CD14-positive monocyte (primary cell): ENCODE measurements around the gene C1orf74. TPM values are rescaled to one million over a fixed set of nuclear protein-coding genes. Genes with fewer than 3 reads are reported as not detected.

Experiments
- DNase-seq, 3 donors: peaks; one replicate each; pipeline ENCODE4 v3.0.0-alpha.2; 2011 to 2022
- H2AFZ ChIP-seq: 2 replicates; pipeline ENCODE4 v1.6.0; 2012; ENCODE audit warnings: mild to moderate bottlenecking, low read depth, low read length, inconsistent platforms; ENCODE audit not compliant: insufficient read depth, poor library complexity, severe bottlenecking
- H3K27ac ChIP-seq, 2 donors: 1 replicate in 1 of 2; 2 replicates in 1 of 2; pipeline ENCODE4 v1.5.1; 2012 to 2013; ENCODE audit warnings: low read length in 2 of 2, control low read depth in 1 of 2, inconsistent platforms in 1 of 2, low read depth in 1 of 2, mild to moderate bottlenecking in 1 of 2
- H3K27me3 ChIP-seq, 2 donors: one replicate each; pipeline versions ENCODE4 v1.6.0 to v1.6.1; 2011 to 2013; ENCODE audit warnings: low read length in 2 of 2; ENCODE audit not compliant: control insufficient read depth in 2 of 2, insufficient read depth in 2 of 2
- H3K36me3 ChIP-seq, 2 donors: replicated peaks in 1 of 2; 1 replicate in 1 of 2; 2 replicates in 1 of 2; pipeline versions ENCODE4 v1.5.1 to v1.6.1; 2012 to 2013; ENCODE audit warnings: low read length in 2 of 2, control low read depth in 1 of 2, inconsistent platforms in 1 of 2, mild to moderate bottlenecking in 1 of 2; ENCODE audit not compliant: insufficient read depth in 2 of 2, control insufficient read depth in 1 of 2
- H3K4me1 ChIP-seq, 2 donors: 1 replicate in 1 of 2; 2 replicates in 1 of 2; pipeline versions ENCODE4 v1.5.1 to v1.6.1; 2012 to 2013; ENCODE audit warnings: low read length in 2 of 2, control low read depth in 1 of 2, inconsistent platforms in 1 of 2, mild to moderate bottlenecking in 1 of 2, moderate library complexity in 1 of 2; ENCODE audit not compliant: insufficient read depth in 2 of 2, control insufficient read depth in 1 of 2
- H3K4me2 ChIP-seq: replicated peaks from 2 replicates; pipeline ENCODE3; 2012; ENCODE audit warnings: low read length, moderate library complexity, mild to moderate bottlenecking; ENCODE audit not compliant: poor library complexity, severe bottlenecking; ENCODE audit errors: extremely low read depth
- H3K4me3 ChIP-seq, 3 experiments: fragments of 200-600 bp in 1 of 3; sonication (generic) in 1 of 3; replicated peaks in 1 of 3; 1 replicate in 2 of 3; 2 replicates in 1 of 3; pipeline ENCODE4 v1.5.1; 2011 to 2013; ENCODE audit warnings: low read length in 3 of 3, mild to moderate bottlenecking in 3 of 3, control low read depth in 2 of 3, low read depth in 2 of 3, inconsistent platforms in 1 of 3, moderate library complexity in 1 of 3
- H3K79me2 ChIP-seq: 2 replicates; pipeline ENCODE4 v1.6.0; 2012; ENCODE audit warnings: mild to moderate bottlenecking, control low read depth, inconsistent platforms, low read length, moderate library complexity; ENCODE audit not compliant: insufficient read depth
- H3K9ac ChIP-seq: 2 replicates; pipeline ENCODE4 v1.6.0; 2017; ENCODE audit warnings: low read length, mild to moderate bottlenecking; ENCODE audit not compliant: insufficient read depth, poor library complexity, severe bottlenecking
- H3K9me3 ChIP-seq, 2 donors: replicated peaks in 1 of 2; 1 replicate in 1 of 2; 2 replicates in 1 of 2; pipeline versions ENCODE4 v1.5.1 to v1.6.1; 2012 to 2013; ENCODE audit warnings: low read length in 2 of 2, control low read depth in 1 of 2; ENCODE audit not compliant: control insufficient read depth in 1 of 2, insufficient read depth in 1 of 2
- H4K20me1 ChIP-seq: 2 replicates; pipeline ENCODE4 v1.6.0; 2012; ENCODE audit warnings: mild to moderate bottlenecking, low read length, control low read depth, moderate library complexity; ENCODE audit not compliant: insufficient read depth
- H3K27ac Mint-ChIP-seq, 7 donors: one replicate each; pipeline ENCODE4 v1.8.0; 2020; ENCODE audit warnings: mild to moderate bottlenecking in 7 of 7, mixed read lengths in 7 of 7, moderate library complexity in 6 of 7, inconsistent platforms in 2 of 7
- H3K27me3 Mint-ChIP-seq, 3 donors: one replicate each; pipeline ENCODE4 v1.8.0; 2021 to 2022; ENCODE audit warnings: low read depth in 3 of 3, mild to moderate bottlenecking in 3 of 3, mixed read lengths in 3 of 3, moderate library complexity in 3 of 3, inconsistent platforms in 1 of 3
- H3K36me3 Mint-ChIP-seq, 2 donors: one replicate each; pipeline ENCODE4 v1.8.0; 2020; ENCODE audit warnings: mixed read lengths in 2 of 2, inconsistent platforms in 1 of 2, mild to moderate bottlenecking in 1 of 2
- H3K4me1 Mint-ChIP-seq: one replicate; pipeline ENCODE4 v1.8.0; 2020; ENCODE audit warnings: mild to moderate bottlenecking, mixed read lengths
- H3K4me3 Mint-ChIP-seq, 2 donors: one replicate each; pipeline ENCODE4 v1.8.0; 2020; ENCODE audit warnings: mild to moderate bottlenecking in 2 of 2, mixed read lengths in 2 of 2, moderate library complexity in 1 of 2
- H3K9me3 Mint-ChIP-seq, 7 donors: one replicate each; pipeline ENCODE4 v1.8.0; 2020 to 2022; ENCODE audit warnings: mixed read lengths in 7 of 7, mild to moderate bottlenecking in 6 of 7, moderate library complexity in 6 of 7, inconsistent platforms in 2 of 7
- WGBS: methylation state at CpG from one replicate; pipeline ENCODE4 v1.1.5; 2013; ENCODE audit warnings: missing lambda C conversion rate; ENCODE audit not compliant: insufficient coverage; 5-methylcytosine and 5-hydroxymethylcytosine counted together
- intact Hi-C, 2 donors: fragments of 100-400 bp; cut with micrococcal nuclease; formaldehyde crosslinking; loops; one replicate each; pipeline versions ENCODE4 v1.15.0 to v1.15.1; 2023
- polyA plus RNA-seq, 3 donors: library from polyadenylated mRNA; depleted of rRNA in 1 of 3; unstranded in 2 of 3; stranded (reverse) in 1 of 3; fragments of 300-500 nt in 2 of 3; fragments of >200 nt in 1 of 3; fragmentation: Illumina TruSeq in 2 of 3; gene quantifications; 1 replicate in 2 of 3; 2 replicates in 1 of 3; pipeline ENCODE4 v1.2.3, GENCODE V29; 2012 to 2021
- TF ChIP-seq, protein P1 (sequence below): fragments of 200-600 bp; IDR thresholded peaks from one replicate; pipeline ENCODE4 v1.8.0; 2022; ENCODE audit warnings: antibody characterized with exemption, mild to moderate bottlenecking

Gene C1orf74
- polyA plus RNA-seq, 3 donors: 0.07 to 0.47 (median 0.19) TPM

- Mint-ChIP-seq H3K27me3 (peaks cover 16 to 36% (median 22%) of the 10 kb centered on the region in 3 donors), H3K36me3 (no peaks in the 10 kb centered on the region)
- no peak overlapping the region for H3K27ac ChIP-seq
These were observed 7.6 kb upstream of the C1orf74 start for GRCh38 chr1:209791920-209792319.

DNA sequence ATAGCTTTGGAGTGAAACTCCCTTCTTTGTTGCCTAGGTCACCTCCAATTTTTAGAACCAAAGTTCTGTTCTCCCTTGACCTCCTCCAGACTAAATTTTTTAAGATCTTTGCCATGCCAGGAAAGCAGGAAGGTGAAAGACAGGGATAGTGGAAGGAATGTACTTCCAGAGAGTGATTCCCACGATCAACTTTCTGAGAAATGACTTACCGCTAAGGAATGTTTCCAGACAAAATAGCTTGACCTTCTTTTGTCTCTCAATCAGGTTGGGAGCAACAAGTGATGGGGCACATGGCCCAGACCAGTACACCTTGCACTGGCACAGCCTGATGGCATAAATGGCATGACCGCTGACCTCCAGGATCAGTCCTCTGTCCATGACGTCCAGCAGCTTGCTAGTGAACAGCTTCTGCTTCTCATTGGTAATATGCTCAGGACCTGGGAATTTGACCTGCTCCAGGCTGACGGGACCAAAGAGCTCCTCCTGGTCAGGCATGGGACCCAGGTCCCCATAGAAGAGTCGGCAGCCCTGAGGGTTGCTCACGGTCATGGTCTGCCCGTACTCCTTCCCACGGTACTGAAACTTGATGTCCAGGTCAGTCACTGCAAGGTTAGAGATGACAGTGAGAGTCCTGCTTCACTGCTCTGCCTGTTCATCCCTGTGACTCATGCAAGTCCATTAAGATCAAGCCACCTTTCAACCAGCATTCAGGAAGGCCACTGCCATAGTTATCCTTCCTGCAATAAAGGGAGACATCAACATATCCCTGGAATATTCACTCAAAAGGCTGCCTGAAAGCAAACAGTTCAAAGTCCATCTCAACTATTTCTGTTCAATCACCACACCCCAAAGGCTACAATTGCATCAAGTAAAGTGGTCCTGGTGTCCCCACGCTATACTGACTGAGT is 6.2 kb upstream of the C1orf74 start:
- DNase-seq: no peak
- no peak overlapping the region for H2AFZ ChIP-seq
- peaks cover 0 to 46% of the 10 kb centered on the region in 2 donors for H3K27me3 ChIP-seq
- TF ChIP-seq, protein P1, sequence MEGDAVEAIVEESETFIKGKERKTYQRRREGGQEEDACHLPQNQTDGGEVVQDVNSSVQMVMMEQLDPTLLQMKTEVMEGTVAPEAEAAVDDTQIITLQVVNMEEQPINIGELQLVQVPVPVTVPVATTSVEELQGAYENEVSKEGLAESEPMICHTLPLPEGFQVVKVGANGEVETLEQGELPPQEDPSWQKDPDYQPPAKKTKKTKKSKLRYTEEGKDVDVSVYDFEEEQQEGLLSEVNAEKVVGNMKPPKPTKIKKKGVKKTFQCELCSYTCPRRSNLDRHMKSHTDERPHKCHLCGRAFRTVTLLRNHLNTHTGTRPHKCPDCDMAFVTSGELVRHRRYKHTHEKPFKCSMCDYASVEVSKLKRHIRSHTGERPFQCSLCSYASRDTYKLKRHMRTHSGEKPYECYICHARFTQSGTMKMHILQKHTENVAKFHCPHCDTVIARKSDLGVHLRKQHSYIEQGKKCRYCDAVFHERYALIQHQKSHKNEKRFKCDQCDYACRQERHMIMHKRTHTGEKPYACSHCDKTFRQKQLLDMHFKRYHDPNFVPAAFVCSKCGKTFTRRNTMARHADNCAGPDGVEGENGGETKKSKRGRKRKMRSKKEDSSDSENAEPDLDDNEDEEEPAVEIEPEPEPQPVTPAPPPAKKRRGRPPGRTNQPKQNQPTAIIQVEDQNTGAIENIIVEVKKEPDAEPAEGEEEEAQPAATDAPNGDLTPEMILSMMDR: no peak
- no peak overlapping the region for H3K27ac ChIP-seq
- H3K9me3 ChIP-seq: no peaks in the 10 kb centered on the region
- no peaks in the 10 kb centered on the region for H3K79me2 ChIP-seq
- peaks cover 0 to 3% (median 0%) of the 10 kb centered on the region in 7 donors for H3K9me3 Mint-ChIP-seq
- H3K4me3 ChIP-seq: no peak overlapping the region
- H3K27me3 Mint-ChIP-seq: peaks cover 19 to 38% (median 22%) of the 10 kb centered on the region in 3 donors
- no peak overlapping the region for H3K27ac Mint-ChIP-seq
- intact Hi-C loops: no loop called here
- no peaks in the 10 kb centered on the region for H3K36me3 ChIP-seq
- 97% methylated on average over 9 of the region's 10 CpGs for WGBS
- H3K4me2 ChIP-seq: no peak overlapping the region
- no peak overlapping the region for H3K9ac ChIP-seq
- H4K20me1 ChIP-seq: no peaks in the 10 kb centered on the region
- no peak overlapping the region for H3K4me3 Mint-ChIP-seq
- no peaks in the 10 kb centered on the region for H3K36me3 Mint-ChIP-seq
- H3K4me1 Mint-ChIP-seq: no peaks in the 10 kb centered on the region
- no peaks in the 10 kb centered on the region for H3K4me1 ChIP-seq

More at GRCh38 chr1:209791920-209792319, 7.6 kb upstream of the C1orf74 start:
- TF ChIP-seq, protein P1: no peak
- H3K4me2 ChIP-seq: no peak overlapping the region
- no peak overlapping the region for H3K9ac ChIP-seq
- H4K20me1 ChIP-seq: no peaks in the 10 kb centered on the region
- WGBS: 40% methylated on average over 1 of the region's 1 CpG
- H3K79me2 ChIP-seq: no peaks in the 10 kb centered on the region
- H3K4me3 ChIP-seq: no peak overlapping the region
- no peak for DNase-seq
- H3K4me1 ChIP-seq: no peaks in the 10 kb centered on the region
- peaks cover 0 to 46% of the 10 kb centered on the region in 2 donors for H3K27me3 ChIP-seq
- peaks cover 0 to 3% (median 0%) of the 10 kb centered on the region in 7 donors for H3K9me3 Mint-ChIP-seq
- H3K36me3 ChIP-seq: no peaks in the 10 kb centered on the region
- no peak overlapping the region for H3K4me3 Mint-ChIP-seq
- intact Hi-C loops: no loop called here
- no peaks in the 10 kb centered on the region for H3K9me3 ChIP-seq
- H2AFZ ChIP-seq: no peak overlapping the region
- no peaks in the 10 kb centered on the region for H3K4me1 Mint-ChIP-seq
- H3K27ac Mint-ChIP-seq: no peak overlapping the region
